Measurements from ENCODE around the gene CLHC1.
"Not testable (repeated sequence)": the region's sequence is repeated elsewhere in the genome, so short reads cannot be mapped to it uniquely, and the experiment has no call there.

CLHC1 gene

GRCh38 chr2:55232084-55232862 is at the start of gene CLHC1, which contains the start of gene RPS27A:
Gene CLHC1, minus strand, starts transcription at chr2:55232293. Its CDS starts 9,882 bp downstream, at chr2:55222411.
Gene RPS27A, plus strand, starts transcription at chr2:55232688. Its CDS starts 137 bp downstream, at chr2:55232825.
- intact Hi-C loops (cut with DNase I), result loop anchor here (5.0 to 10.0 kb wide), 3 partner anchors 35 to 187 kb away; partner anchors contain the start of genes CCDC88A and MTIF2
- peak; percentile 85 to 98 (median 90) for DNase-seq

GRCh38 chr2:55280851-55281546 is 48.9 kb upstream of the CLHC1 start:
- intact Hi-C loops (cut with DNase I), result loop anchor here (5.0 kb wide), 1 partner anchor 136 kb away; the partner anchor contains the start of gene CCDC88A

GRCh38 chr2:55279859-55280424 is 47.8 kb upstream of the CLHC1 start:
- DNase-seq, result not testable (repeated sequence)
- intact Hi-C loops (cut with DNase I), result loop anchor here (5.0 kb wide), 1 partner anchor 137 kb away; the partner anchor contains the start of gene CCDC88A

More at GRCh38 chr2:55280851-55281546, 48.9 kb upstream of the CLHC1 start:
- DNase-seq, result not testable (repeated sequence)

DNA sequence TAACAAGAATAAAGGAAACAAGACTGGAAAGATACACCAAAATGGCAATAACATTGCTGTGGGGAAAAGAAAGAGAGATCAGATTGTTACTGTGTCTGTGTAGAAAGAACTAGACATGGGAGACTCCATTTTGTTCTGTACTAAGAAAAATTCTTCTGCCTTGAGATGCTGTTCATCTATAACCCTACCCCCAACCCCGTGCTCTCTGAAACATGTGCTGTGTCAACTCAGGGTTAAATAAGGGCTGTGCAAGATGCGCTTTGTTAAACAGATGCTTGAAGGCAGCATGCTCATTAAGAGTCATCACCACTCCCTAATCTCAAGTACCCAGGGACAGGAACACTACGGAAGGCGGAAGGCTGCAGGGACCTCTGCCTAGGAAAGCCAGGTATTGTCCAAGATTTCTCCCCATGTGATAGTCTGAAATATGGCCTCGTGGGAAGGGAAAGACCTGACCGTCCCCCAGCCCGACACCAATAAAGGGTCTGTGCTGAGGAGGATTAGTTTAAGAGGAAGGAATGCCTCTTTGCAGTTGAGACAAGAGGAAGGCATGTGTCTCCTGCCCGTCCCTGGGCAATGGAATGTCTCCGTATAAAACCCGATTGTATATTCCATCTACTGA is 47.2 kb upstream of the CLHC1 start:
- intact Hi-C loops (cut with DNase I), result not testable (repeated sequence)

GRCh38 chr2:55277310-55277709 is 45.2 kb upstream of the CLHC1 start:
- intact Hi-C loops (cut with DNase I), result no loop called here
- DNase-seq, result no peak

More for the DNA sequence above, 47.2 kb upstream of the CLHC1 start:
- not testable (repeated sequence) for DNase-seq

GRCh38 chr2:55274346-55274745 is 42.3 kb upstream of the CLHC1 start:
- DNase-seq; intact Hi-C loops (cut with DNase I): not testable (repeated sequence)

DNA sequence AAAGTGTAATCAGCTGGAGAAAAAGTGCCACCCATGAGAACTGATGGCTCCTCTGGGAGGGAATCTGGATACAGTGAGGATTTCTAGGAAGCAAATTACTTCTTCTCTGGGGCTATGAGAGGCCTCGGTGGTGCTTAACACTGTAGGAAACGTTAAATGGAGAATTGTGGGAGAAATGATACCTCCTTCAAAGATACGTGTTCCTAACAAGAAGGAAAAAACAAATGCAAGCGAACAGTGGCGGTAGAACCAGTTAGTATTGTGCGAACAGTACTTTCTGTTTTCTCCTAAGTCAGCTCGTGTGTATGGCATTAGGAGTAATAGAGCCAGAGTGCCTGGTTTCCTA is 37.5 kb upstream of the CLHC1 start:
- intact Hi-C loops (cut with DNase I), result loop anchor here (2.0 to 5.0 kb wide), 2 partner anchors 37 to 163 kb away; partner anchors contain the start of genes CLHC1 and RPS27A
- no peak for DNase-seq

GRCh38 chr2:55268907-55269644 is 37.0 kb upstream of the CLHC1 start, which contains the start of gene MTIF2:
Gene MTIF2, minus strand, starts transcription at chr2:55269231. Its CDS starts 5,373 bp downstream, at chr2:55263858.
- peak; percentile 88 to 99 (median 93) for DNase-seq
- intact Hi-C loops (cut with DNase I), result loop anchor here (2.0 to 5.0 kb wide), 2 partner anchors 37 to 164 kb away; partner anchors contain the start of genes CLHC1 and RPS27A

DNA sequence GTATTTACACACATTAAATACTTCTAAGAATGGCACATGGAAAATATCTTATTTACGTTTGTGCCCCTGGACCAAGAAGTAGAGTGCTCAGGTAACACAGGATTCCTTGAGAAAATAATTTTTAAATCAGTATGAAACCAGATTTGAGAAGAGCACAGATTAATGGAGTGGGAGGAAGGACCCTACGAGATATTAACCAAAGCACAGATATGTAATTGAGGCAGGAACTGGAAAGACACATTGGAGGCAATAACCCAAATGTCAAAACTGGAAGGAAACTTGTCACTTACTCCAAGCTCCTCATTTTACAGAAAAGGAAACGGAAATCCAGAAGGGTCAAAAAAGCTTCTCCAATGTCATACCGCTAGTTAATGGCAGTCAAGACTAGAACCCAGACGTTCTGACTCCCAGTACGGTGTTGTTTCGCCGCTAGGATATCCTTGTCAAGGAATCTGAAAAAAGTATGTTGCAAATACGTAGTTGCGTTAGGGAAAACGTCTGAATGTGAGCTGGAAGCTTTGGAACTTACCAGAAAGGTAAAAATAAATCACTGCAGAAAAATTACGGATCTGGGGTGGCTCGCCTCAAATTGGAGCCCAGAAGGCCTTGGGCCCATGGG is 36.3 kb upstream of the CLHC1 start:
- intact Hi-C loops (cut with DNase I), result loop anchor here (2.0 to 5.0 kb wide), 2 partner anchors 36 to 164 kb away; partner anchors contain the start of genes CLHC1 and RPS27A
- no peak for DNase-seq

- DNase-seq; intact Hi-C loops (cut with DNase I): not testable (repeated sequence)
These were observed 27.5 kb upstream of the CLHC1 start for GRCh38 chr2:55259586-55259985.

GRCh38 chr2:55252832-55253231 is 20.7 kb upstream of the CLHC1 start:
- intact Hi-C loops (cut with DNase I), result no loop called here
- no peak for DNase-seq

GRCh38 chr2:55247025-55247424 is 14.9 kb upstream of the CLHC1 start:
- intact Hi-C loops (cut with DNase I), result no loop called here
- DNase-seq, result no peak

DNA sequence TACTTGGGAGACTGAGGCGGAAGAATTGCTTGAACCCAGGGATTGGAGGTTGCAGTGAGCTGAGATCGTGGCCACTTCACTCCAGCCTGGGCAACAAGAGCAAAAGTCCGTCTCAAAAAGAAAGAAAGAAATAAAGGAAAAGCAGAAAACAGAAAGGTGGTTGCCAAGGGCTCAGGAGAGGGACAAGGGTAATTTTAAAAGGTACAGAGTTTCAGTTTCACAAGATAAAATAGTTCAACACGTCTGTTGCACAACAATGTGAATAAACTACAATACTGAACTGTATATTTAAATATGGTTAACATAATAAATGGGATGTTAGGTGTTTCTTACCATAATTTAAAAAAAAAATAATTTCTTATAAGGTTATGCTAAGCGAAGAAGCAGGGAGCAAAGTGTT is 13.3 kb upstream of the CLHC1 start:
- intact Hi-C loops (cut with DNase I), result no loop called here

DNA sequence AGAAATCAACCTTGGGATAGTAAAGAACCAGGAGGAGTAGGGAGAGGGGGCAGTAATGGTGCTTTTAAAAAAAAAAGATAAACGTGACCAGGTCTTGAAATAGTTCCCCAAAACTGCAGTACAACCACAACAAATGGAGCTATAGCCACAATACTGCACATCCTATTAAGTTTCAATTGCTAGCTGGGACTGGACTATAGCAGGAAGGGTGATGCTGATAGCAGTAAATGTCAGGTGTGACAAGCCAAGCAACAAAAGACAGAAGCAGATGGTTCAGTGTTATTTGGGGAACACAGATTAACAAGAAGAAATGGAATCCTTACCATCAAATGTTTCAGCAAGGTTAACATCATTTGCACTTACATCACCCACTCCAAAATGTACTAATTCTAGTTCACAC is 10.5 kb upstream of the CLHC1 start:
- no peak for DNase-seq
- intact Hi-C loops (cut with DNase I), result no loop called here

More for the DNA sequence above, 13.3 kb upstream of the CLHC1 start:
- DNase-seq, result no peak

- DNase-seq; intact Hi-C loops (cut with DNase I): not testable (repeated sequence)
These were observed 9.5 kb upstream of the CLHC1 start for GRCh38 chr2:55241582-55241981.

DNA sequence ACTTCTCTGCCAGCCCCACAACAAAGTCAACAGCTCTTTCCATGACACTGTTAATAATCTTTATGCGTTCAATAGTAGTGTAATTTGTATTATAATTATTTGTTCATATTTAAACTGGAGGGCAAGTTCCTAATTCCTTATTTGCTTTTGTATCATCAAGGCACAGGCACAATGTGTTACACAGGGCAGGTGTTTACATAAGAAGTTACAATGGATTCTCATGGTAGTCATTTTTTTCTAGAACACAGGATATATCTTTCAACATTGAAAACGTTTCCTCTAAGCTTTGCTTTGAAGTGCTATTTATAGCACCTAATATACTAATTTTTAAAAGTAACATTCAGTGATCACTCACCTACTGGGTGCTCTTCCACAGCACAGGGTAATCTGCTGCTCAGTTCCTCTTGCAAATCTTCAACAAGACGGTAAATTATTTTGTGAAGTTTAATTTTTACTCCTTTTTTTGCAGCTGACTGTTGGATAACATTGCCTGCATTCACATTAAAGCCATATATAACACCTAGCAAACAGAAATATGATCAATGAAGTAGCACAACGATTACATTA is 7.6 kb upstream of the CLHC1 start:
- no peak for DNase-seq
- intact Hi-C loops (cut with DNase I), result loop anchor here (10.0 kb wide), 1 partner anchor 195 kb away; no protein-coding TSS in a partner anchor

DNA sequence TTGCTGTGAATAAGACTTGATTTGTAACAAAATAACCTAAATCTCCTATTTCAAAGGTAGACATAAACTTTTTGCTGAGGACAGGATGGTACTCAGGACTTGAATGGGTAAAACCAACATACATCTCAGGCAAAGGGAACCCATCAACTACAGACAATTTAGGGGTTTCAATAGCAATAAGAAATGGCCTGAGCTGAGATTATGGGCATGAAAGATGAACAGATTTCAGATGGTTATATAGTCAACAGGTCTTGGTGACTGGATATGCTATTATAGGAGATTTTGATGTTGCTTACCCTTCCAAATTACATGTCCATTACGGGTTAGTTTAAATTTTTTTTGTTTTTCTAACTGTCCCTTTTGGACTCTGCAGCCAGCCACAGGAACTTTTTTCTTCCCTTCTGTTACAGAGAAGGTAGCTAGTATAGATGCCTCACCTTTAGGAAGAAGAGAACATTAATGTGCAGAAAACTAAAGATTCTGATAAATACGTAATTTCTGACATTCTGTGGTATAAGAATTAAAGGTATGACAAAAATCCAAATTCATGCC is 5.0 kb upstream of the CLHC1 start:
- intact Hi-C loops (cut with DNase I), result loop anchor here (10.0 kb wide), 1 partner anchor 192 kb away; no protein-coding TSS in a partner anchor
- no peak for DNase-seq
